GM21576 (cell line): ENCODE results near the gene PTHLH.

Experiments
- ATAC-seq: cut with Tn5 transposase; IDR thresholded peaks from one replicate; pipeline ENCODE4 v1.9.1; 2021; ENCODE audit warnings: mild to moderate bottlenecking, moderate library complexity; ENCODE audit not compliant: unreplicated experiment

The PTHLH gene

GRCh38 chr12:27975222-27976136, 2.9 kb upstream of the PTHLH start:
- ATAC-seq: no peak

DNA sequence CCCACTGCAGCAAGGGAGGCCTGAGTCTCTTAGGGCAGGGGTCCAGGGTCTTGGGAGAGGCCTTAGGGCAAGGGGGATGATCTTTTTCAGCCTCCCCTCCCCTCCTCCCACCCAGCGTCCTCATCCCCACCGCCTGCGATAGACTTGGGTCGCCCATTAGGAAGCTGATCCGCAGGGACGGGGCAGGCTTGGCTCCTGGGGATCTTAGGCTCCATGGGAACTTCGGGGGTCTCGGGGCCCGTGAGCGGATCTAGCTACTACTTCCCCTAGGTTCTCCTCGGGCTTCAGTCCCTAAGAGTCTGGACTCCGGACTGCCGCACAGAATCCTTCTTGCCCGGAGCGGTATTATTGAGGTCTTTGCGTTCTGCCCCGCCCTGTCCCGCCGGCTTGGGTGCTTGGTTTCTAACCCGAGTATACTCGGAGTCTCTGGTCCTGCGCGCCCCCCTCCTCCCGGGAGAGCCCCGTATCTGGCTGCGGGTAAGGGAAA, 2.2 kb upstream of the PTHLH start:
- no peak for ATAC-seq

- ATAC-seq: no peak
Observed at GRCh38 chr12:27973487-27973890, 956 bp upstream of the PTHLH start.

- no peak for ATAC-seq
Observed at GRCh38 chr12:27971606-27972005, 927 bp downstream of the PTHLH start.

- ATAC-seq: no peak
Observed at GRCh38 chr12:27971121-27971489, 1.4 kb downstream of the PTHLH start.

DNA sequence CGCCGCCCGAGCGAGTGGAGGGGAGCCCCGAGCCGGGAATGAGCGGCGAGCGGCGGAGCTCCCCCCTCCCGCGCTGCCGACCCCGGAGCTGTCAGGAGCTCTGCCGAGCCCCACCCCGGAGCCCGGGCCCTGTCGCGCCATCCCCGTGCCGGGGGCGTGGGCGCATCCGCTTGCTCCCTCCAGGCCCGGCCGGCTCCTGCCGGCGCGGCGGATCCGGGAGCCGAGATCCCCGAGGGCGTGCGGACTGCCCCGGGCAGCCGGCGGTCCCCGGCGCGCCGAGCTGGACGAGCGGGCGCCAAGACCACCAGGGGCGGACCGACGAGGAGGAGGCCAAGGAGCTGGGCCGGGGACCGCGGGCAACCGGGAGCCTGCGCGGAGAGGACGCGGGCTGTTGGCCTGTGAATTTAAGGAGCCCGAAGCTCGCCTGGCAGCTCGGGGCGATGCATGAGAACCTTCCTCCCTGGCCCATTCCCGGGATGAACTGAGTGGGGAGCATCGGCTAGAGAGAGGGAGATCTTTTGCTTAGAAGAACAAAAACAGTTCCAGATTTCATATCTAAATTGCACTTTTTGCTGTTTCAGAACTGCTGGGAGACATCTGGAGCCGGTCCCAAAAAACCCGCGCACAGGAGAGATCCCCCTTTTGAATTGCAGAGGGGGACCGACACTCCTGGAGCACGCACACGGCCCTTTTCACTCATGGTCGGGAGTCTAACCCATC, 2.0 kb downstream of the PTHLH start:
- ATAC-seq: peak; percentile 3

DNA sequence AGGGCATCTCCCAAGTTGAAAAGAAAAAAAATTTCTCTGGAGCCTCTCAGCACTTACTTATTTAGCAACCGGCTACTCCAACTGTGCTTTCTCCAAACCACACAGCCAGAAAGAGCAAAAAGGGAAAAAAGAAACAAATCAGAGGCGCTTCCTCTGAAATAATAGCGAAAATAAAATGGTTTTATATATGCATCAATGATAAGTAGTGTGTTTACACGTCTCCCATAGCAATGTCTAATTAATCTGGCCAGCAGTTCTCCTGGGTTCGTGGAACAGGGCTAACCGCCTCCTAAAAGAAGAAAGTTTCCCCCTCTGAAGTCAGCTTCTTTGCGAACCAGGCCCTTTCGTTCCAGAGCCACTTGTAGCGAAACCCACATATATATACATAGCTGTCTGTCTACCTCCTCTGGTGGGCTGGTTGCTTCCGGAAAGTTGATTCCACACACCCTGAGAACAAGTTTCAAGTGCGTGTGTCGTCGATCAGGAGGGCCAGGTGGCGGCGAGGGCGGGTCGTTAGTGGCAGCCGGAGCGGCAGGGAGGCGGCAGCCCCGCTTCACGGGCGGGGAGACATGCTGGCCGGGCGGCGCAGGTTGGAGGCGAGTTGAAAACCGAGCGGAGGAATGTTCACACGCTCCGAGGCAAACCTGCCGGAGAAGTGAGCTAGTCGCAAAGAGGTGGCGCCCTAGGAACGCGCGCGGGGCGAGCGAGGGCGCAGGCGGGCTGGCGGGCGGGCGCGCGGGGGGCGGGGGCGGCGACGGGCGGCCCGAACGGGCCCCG, 2.7 kb downstream of the PTHLH start:
- peak; percentile 92 for ATAC-seq

DNA sequence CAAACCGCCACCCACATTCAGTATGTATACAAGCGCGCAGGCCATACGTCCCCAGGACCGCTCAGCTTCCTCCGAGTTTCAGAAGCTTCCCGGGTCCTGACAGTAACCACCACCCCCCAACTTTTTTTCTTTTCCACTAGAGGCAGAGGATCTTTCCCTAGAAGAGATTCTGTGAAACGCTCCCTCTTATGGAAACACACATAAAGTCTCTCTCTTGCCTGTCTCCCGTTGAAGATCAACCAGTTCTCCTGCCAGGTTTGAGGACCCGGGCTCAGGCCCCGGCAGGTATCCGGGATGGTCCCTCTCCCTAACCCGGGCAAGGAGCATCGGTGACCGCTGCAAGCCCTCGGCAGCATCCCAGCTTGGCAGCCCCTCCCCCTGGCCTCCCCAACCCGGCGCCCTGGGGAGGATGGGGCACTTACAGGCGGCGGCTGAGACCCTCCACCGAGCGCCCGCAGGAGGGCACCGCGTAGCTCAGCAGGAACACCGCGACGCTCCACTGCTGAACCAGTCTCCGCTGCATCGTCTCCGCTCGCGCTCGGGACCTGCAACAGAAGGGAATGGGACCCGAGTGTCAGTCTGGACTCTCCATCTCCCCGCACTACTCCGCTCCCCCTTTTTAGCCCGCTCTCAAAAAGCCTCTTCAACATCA, 3.4 kb downstream of the PTHLH start:
- ATAC-seq: no peak

GRCh38 chr12:27967551-27968054, 4.9 kb downstream of the PTHLH start:
- ATAC-seq: no peak

DNA sequence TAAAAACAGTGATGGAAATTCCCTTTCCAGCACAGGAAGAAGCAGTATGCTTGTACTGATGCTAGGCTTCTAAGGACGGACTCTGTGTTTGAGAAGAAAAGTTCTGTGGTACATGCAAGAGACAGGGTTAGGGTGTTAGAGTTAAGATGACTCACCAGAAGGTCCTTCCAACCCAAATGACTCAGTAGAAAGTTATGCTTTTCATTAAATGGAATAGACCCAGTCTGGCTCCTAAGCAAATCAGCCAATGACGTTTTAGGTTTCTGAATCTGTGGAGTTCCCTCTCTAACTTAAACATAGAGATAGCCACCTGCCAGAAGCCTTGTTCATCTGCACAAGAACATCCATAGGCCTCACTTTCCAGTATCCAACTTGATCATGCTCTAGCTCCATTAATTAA, 5.7 kb downstream of the PTHLH start:
- no peak for ATAC-seq

GRCh38 chr12:27965966-27966365, 6.6 kb downstream of the PTHLH start:
- no peak for ATAC-seq

GRCh38 chr12:27965411-27965810, 7.1 kb downstream of the PTHLH start:
- no peak for ATAC-seq

DNA sequence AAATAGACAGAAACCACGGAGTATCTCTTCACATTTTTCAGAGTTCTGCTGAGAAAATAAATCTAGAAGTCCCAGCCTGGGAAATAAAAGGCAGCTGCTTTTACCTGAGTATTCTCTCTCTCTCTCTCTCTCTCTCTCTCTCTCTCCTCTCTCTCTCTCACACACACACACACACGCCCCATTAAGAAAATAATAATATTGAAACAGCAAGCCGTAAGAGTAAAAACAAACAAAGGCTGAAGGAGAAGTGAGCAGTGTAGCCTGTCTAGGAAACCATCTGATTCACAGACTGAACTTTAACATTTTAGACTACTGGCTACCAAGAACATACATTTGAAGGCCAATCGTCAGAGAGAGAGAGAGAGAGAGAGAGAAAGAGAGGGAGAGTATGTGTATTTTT, 8.4 kb downstream of the PTHLH start:
- no peak for ATAC-seq

DNA sequence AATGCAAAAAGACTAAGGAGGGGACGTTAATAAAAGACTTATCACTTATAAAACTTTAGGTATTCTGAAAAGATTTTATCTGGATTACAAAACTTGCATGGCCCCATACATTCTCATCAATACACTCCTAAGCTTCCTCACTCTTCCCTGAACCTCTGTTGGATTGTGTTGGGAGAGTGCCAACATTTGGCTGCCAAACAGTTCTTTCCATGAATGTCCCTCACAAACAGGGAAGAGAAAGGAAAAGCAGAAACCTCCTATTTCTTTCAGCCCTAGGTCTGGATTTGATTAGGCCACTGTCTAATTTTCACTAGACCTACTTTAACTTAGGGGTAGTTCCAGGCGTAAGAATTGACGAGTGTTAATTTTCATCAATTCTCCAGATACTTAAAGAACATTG, 11.7 kb downstream of the PTHLH start:
- ATAC-seq: no peak

- no peak for ATAC-seq
Observed at GRCh38 chr12:27958675-27959074, 13.9 kb downstream of the PTHLH start.

GRCh38 chr12:27957366-27957765, 15.2 kb downstream of the PTHLH start:
- no peak for ATAC-seq

- no peak for ATAC-seq
Observed at GRCh38 chr12:27953817-27954216, 18.7 kb downstream of the PTHLH start.

GRCh38 chr12:27953348-27953747, 19.2 kb downstream of the PTHLH start:
- ATAC-seq: no peak

DNA sequence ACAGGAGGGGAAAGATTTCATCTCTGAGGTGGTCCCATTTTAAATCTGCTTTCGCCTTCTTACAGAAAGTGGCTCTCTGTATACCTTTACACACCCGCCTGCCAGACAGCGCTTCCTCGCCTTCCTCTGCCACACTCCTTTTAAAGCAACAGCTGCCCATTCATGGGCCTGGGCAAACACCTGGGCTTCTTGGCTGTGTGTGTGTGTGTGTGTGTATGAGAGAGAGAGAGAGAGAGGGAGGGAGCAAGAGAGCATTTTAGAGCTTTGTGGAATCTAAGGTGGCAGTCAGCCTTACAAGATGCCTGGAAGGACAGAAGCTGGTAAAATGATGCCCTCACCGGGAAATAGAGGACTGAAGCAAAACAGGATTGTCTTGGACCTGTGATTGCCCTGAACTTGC, 20.0 kb downstream of the PTHLH start:
- ATAC-seq: no peak

DNA sequence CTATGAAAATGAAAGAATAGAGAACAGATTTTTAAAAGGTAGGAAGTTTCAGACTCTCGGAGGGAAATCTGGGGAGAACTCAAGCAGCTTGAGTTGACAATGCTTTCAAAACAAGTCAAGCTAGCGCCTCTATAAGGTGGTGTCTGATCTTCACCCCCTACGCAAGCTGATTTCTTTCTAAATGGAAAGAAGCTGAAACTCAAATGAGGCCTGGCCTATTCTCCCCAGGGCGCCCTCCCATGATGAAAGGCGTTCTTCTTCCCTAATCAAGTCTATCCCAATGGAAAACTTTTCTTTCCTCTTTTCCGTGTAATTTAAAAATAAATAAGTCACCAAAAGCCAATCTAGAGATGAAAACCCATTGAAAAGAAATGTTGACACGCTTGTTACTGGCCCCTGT, 20.6 kb downstream of the PTHLH start:
- ATAC-seq: no peak

GRCh38 chr12:27946421-27946820, 26.1 kb downstream of the PTHLH start:
- no peak for ATAC-seq
